ENCODE data around the gene ATP13A2.

The ATP13A2 gene

GRCh38 chr1:16971341-16972188, 40.2 kb downstream of the ATP13A2 start:
- 86% methylated on average over 28 of the region's 28 CpGs for WGBS
- Histone ChIP-seq H3K4me2 (ENCODE audit: low read length, poor library complexity, severe bottlenecking) (no peak overlapping the region), H2BK5ac (ENCODE audit: low read depth, low read length, poor library complexity, severe bottlenecking) (no peak overlapping the region), H3K27me3 (ENCODE audit: control insufficient read depth in 1 of 2, insufficient read depth in 1 of 2, low read length in 2 of 2) (no peaks in the 10 kb centered on the region), H3K79me1 (replicated peaks; ENCODE audit: low read length, poor library complexity, severe bottlenecking) (peaks cover 6% of the 10 kb centered on the region), H3K4ac (ENCODE audit: low read depth in 1 of 2, low read length in 2 of 2) (no peak overlapping the region), H2BK12ac (ENCODE audit: low read length in 2 of 2) (no peak overlapping the region), H4K8ac (ENCODE audit: low read length) (peak overlapping the region; percentile 52), H3K14ac (ENCODE audit: low read length in 2 of 2) (no peak overlapping the region), H2BK15ac (ENCODE audit: low read depth, poor library complexity, severe bottlenecking) (no peak overlapping the region), H3K4me3 (ENCODE audit: insufficient read depth in 1 of 2, low read depth in 1 of 2, low read length in 2 of 2) (no peak overlapping the region), H3K36me3 (ENCODE audit: control insufficient read depth in 1 of 2, insufficient read depth in 2 of 2, low read depth in 1 of 2, low read length in 2 of 2) (peaks cover 54 to 78% of the 10 kb centered on the region in 2 experiments), H4K91ac (ENCODE audit: low read length) (peak overlapping the region; percentile 25), H2AFZ (ENCODE audit: low read depth, low read length) (no peak overlapping the region), H3K9ac (ENCODE audit: low read length) (peak overlapping the region; percentile 53), H2AK5ac (ENCODE audit: low read length, severe bottlenecking) (no peak overlapping the region), H3K9me3 (ENCODE audit: control insufficient read depth, low read length) (no peaks in the 10 kb centered on the region), H2BK120ac (ENCODE audit: low read depth, low read length) (no peak overlapping the region), H3K27ac (ENCODE audit: low read length, poor library complexity, severe bottlenecking) (peak overlapping the region; percentile 6), H3K18ac (ENCODE audit: low read depth in 1 of 2, low read length in 2 of 2) (peak overlapping the region in 1 of 2 experiments; percentile 13), H3K4me1 (ENCODE audit: control insufficient read depth, insufficient read depth, low read depth, low read length) (peaks cover 47% of the 10 kb centered on the region), H3K23ac (ENCODE audit: low read length in 2 of 2) (no peak overlapping the region)
- DNase-seq = peak; percentile 52

- H3K23ac ChIP-seq (ENCODE audit: low read length in 2 of 2) = no peak overlapping the region
- H3K4me2 ChIP-seq (ENCODE audit: low read length, poor library complexity, severe bottlenecking) = no peak overlapping the region
- no peak overlapping the region for H4K91ac ChIP-seq (ENCODE audit: low read length)
- H2BK120ac ChIP-seq (ENCODE audit: low read depth, low read length) = no peak overlapping the region
- H2AK5ac ChIP-seq (ENCODE audit: low read length, severe bottlenecking) = no peak overlapping the region
- no peak overlapping the region for H3K9ac ChIP-seq (ENCODE audit: low read length)
- no peaks in the 10 kb centered on the region for H3K79me1 ChIP-seq (replicated peaks; ENCODE audit: low read length, poor library complexity, severe bottlenecking)
- no peak overlapping the region for H3K14ac ChIP-seq (ENCODE audit: low read length in 2 of 2)
- H3K4ac ChIP-seq (ENCODE audit: low read depth in 1 of 2, low read length in 2 of 2) = no peak overlapping the region
- no peak overlapping the region for H2BK15ac ChIP-seq (ENCODE audit: low read depth, poor library complexity, severe bottlenecking)
- 97% methylated on average over 28 of the region's 28 CpGs for WGBS
- H3K4me3 ChIP-seq (ENCODE audit: insufficient read depth in 1 of 2, low read depth in 1 of 2, low read length in 2 of 2) = no peak overlapping the region
- H3K18ac ChIP-seq (ENCODE audit: low read depth in 1 of 2, low read length in 2 of 2) = no peak overlapping the region
- no peak overlapping the region for H3K27ac ChIP-seq (ENCODE audit: low read length, poor library complexity, severe bottlenecking)
- no peaks in the 10 kb centered on the region for H3K9me3 ChIP-seq (ENCODE audit: control insufficient read depth, low read length)
- H3K27me3 ChIP-seq (ENCODE audit: control insufficient read depth in 1 of 2, insufficient read depth in 1 of 2, low read length in 2 of 2) = no peaks in the 10 kb centered on the region
- no peak overlapping the region for H4K8ac ChIP-seq (ENCODE audit: low read length)
- no peak overlapping the region for H2AFZ ChIP-seq (ENCODE audit: low read depth, low read length)
- no peak overlapping the region for H2BK12ac ChIP-seq (ENCODE audit: low read length in 2 of 2)
- H3K4me1 ChIP-seq (ENCODE audit: control insufficient read depth, insufficient read depth, low read depth, low read length) = peaks cover 46% of the 10 kb centered on the region
- DNase-seq = no peak
- peaks cover 54 to 76% of the 10 kb centered on the region in 2 experiments for H3K36me3 ChIP-seq (ENCODE audit: control insufficient read depth in 1 of 2, insufficient read depth in 2 of 2, low read depth in 1 of 2, low read length in 2 of 2)
- no peak overlapping the region for H2BK5ac ChIP-seq (ENCODE audit: low read depth, low read length, poor library complexity, severe bottlenecking)
These were observed 41.4 kb downstream of the ATP13A2 start for GRCh38 chr1:16970132-16970910.

GRCh38 chr1:16969651-16970050, 42.1 kb downstream of the ATP13A2 start:
- no peak overlapping the region for H3K14ac ChIP-seq (ENCODE audit: low read length in 2 of 2)
- peaks cover 51 to 76% of the 10 kb centered on the region in 2 experiments for H3K36me3 ChIP-seq (ENCODE audit: control insufficient read depth in 1 of 2, insufficient read depth in 2 of 2, low read depth in 1 of 2, low read length in 2 of 2)
- no peak overlapping the region for H2BK5ac ChIP-seq (ENCODE audit: low read depth, low read length, poor library complexity, severe bottlenecking)
- H4K91ac ChIP-seq (ENCODE audit: low read length) = no peak overlapping the region
- WGBS = 97% methylated on average over 10 of the region's 12 CpGs
- no peak overlapping the region for H3K4me3 ChIP-seq (ENCODE audit: insufficient read depth in 1 of 2, low read depth in 1 of 2, low read length in 2 of 2)
- no peak overlapping the region for H4K8ac ChIP-seq (ENCODE audit: low read length)
- H3K4ac ChIP-seq (ENCODE audit: low read depth in 1 of 2, low read length in 2 of 2) = no peak overlapping the region
- H3K18ac ChIP-seq (ENCODE audit: low read depth in 1 of 2, low read length in 2 of 2) = no peak overlapping the region
- no peak overlapping the region for H3K4me2 ChIP-seq (ENCODE audit: low read length, poor library complexity, severe bottlenecking)
- H3K4me1 ChIP-seq (ENCODE audit: control insufficient read depth, insufficient read depth, low read depth, low read length) = peaks cover 50% of the 10 kb centered on the region
- DNase-seq = no peak
- H2AK5ac ChIP-seq (ENCODE audit: low read length, severe bottlenecking) = no peak overlapping the region
- no peaks in the 10 kb centered on the region for H3K9me3 ChIP-seq (ENCODE audit: control insufficient read depth, low read length)
- no peak overlapping the region for H3K9ac ChIP-seq (ENCODE audit: low read length)
- no peaks in the 10 kb centered on the region for H3K79me1 ChIP-seq (replicated peaks; ENCODE audit: low read length, poor library complexity, severe bottlenecking)
- no peak overlapping the region for H3K27ac ChIP-seq (ENCODE audit: low read length, poor library complexity, severe bottlenecking)
- H2BK15ac ChIP-seq (ENCODE audit: low read depth, poor library complexity, severe bottlenecking) = no peak overlapping the region
- no peaks in the 10 kb centered on the region for H3K27me3 ChIP-seq (ENCODE audit: control insufficient read depth in 1 of 2, insufficient read depth in 1 of 2, low read length in 2 of 2)
- H2AFZ ChIP-seq (ENCODE audit: low read depth, low read length) = no peak overlapping the region
- no peak overlapping the region for H3K23ac ChIP-seq (ENCODE audit: low read length in 2 of 2)
- peak overlapping the region in 1 of 2 experiments; percentile 21 for H2BK12ac ChIP-seq (ENCODE audit: low read length in 2 of 2)
- no peak overlapping the region for H2BK120ac ChIP-seq (ENCODE audit: low read depth, low read length)

- Histone ChIP-seq H3K79me1 (replicated peaks; ENCODE audit: low read length, poor library complexity, severe bottlenecking) (no peaks in the 10 kb centered on the region), H3K18ac (ENCODE audit: low read depth in 1 of 2, low read length in 2 of 2) (no peak overlapping the region), H2BK12ac (ENCODE audit: low read length in 2 of 2) (no peak overlapping the region), H3K4me3 (ENCODE audit: insufficient read depth in 1 of 2, low read depth in 1 of 2, low read length in 2 of 2) (no peak overlapping the region), H3K14ac (ENCODE audit: low read length in 2 of 2) (no peak overlapping the region), H4K91ac (ENCODE audit: low read length) (no peak overlapping the region), H3K23ac (ENCODE audit: low read length in 2 of 2) (no peak overlapping the region), H4K8ac (ENCODE audit: low read length) (no peak overlapping the region), H3K27ac (ENCODE audit: low read length, poor library complexity, severe bottlenecking) (no peak overlapping the region), H3K9me3 (ENCODE audit: control insufficient read depth, low read length) (no peaks in the 10 kb centered on the region), H2AFZ (ENCODE audit: low read depth, low read length) (no peak overlapping the region), H3K4me1 (ENCODE audit: control insufficient read depth, insufficient read depth, low read depth, low read length) (peaks cover 50% of the 10 kb centered on the region), H3K9ac (ENCODE audit: low read length) (no peak overlapping the region), H3K4me2 (ENCODE audit: low read length, poor library complexity, severe bottlenecking) (no peak overlapping the region), H2AK5ac (ENCODE audit: low read length, severe bottlenecking) (peak overlapping the region; percentile 23), H2BK5ac (ENCODE audit: low read depth, low read length, poor library complexity, severe bottlenecking) (no peak overlapping the region), H3K27me3 (ENCODE audit: control insufficient read depth in 1 of 2, insufficient read depth in 1 of 2, low read length in 2 of 2) (no peaks in the 10 kb centered on the region), H2BK15ac (ENCODE audit: low read depth, poor library complexity, severe bottlenecking) (no peak overlapping the region), H3K36me3 (ENCODE audit: control insufficient read depth in 1 of 2, insufficient read depth in 2 of 2, low read depth in 1 of 2, low read length in 2 of 2) (peaks cover 51 to 76% of the 10 kb centered on the region in 2 experiments), H2BK120ac (ENCODE audit: low read depth, low read length) (no peak overlapping the region), H3K4ac (ENCODE audit: low read depth in 1 of 2, low read length in 2 of 2) (no peak overlapping the region)
- 95% methylated on average over 14 of the region's 14 CpGs for WGBS
- DNase-seq = no peak
These were observed 42.6 kb downstream of the ATP13A2 start for GRCh38 chr1:16969057-16969611.

Data from mesenchymal stem cell (in vitro differentiated cells and primary cell).